H9 (cell line): Measurements from ENCODE around the gene SMLR1. TPM values are rescaled to one million over a fixed set of nuclear protein-coding genes. Genes with fewer than 3 reads are reported as not detected.

Experiments used
- DNase-seq: peaks from one replicate; pipeline ENCODE4 v3.0.0-alpha.2; 2017
- H2AFZ ChIP-seq: one replicate; pipeline ENCODE4 v1.6.1; 2013; ENCODE audit warnings: mild to moderate bottlenecking, low read length, control low read depth, moderate library complexity
- H2AK5ac ChIP-seq: 2 replicates; pipeline ENCODE4 v1.6.1; 2013; ENCODE audit warnings: low read length, control low read depth, mixed read lengths; ENCODE audit not compliant: insufficient read length
- H2BK120ac ChIP-seq: one replicate; pipeline ENCODE4 v1.6.1; 2013; ENCODE audit warnings: low read depth, mild to moderate bottlenecking, low read length, control low read depth, inconsistent platforms; ENCODE audit not compliant: poor library complexity, severe bottlenecking
- H2BK12ac ChIP-seq: 2 replicates; pipeline ENCODE4 v1.6.1; 2013; ENCODE audit warnings: low read length, control low read depth, mixed read lengths, low read depth; ENCODE audit not compliant: insufficient read length
- H2BK15ac ChIP-seq: 2 replicates; pipeline ENCODE4 v1.6.1; 2013; ENCODE audit warnings: low read depth, low read length, control low read depth
- H2BK20ac ChIP-seq: one replicate; pipeline ENCODE4 v1.6.1; 2013; ENCODE audit warnings: low read depth, mild to moderate bottlenecking, low read length, control low read depth, inconsistent platforms; ENCODE audit not compliant: poor library complexity, severe bottlenecking
- H2BK5ac ChIP-seq: 2 replicates; pipeline ENCODE4 v1.6.1; 2013; ENCODE audit warnings: low read length, control low read depth, mixed read lengths; ENCODE audit not compliant: insufficient read length
- H3K14ac ChIP-seq: 2 replicates; pipeline ENCODE4 v1.6.1; 2013; ENCODE audit warnings: low read length, control low read depth; ENCODE audit not compliant: insufficient read depth
- H3K18ac ChIP-seq: 2 replicates; pipeline ENCODE4 v1.6.1; 2013; ENCODE audit warnings: low read depth, mild to moderate bottlenecking, mixed read lengths, low read length, control low read depth; ENCODE audit not compliant: insufficient read length
- H3K23ac ChIP-seq: 2 replicates; pipeline ENCODE4 v1.6.1; 2013; ENCODE audit warnings: low read length, control low read depth, mixed read lengths, low read depth; ENCODE audit not compliant: insufficient read length
- H3K23me2 ChIP-seq: 2 replicates; pipeline ENCODE4 v1.6.1; 2013; ENCODE audit warnings: low read depth, mild to moderate bottlenecking, mixed read lengths, low read length, control low read depth; ENCODE audit not compliant: insufficient read length, poor library complexity, severe bottlenecking
- H3K27ac ChIP-seq: 2 replicates; pipeline ENCODE4 v1.5.1; 2013; ENCODE audit warnings: low read length, control low read depth, mixed read lengths, low read depth; ENCODE audit not compliant: insufficient read length
- H3K27me3 ChIP-seq: 2 replicates; pipeline ENCODE4 v1.6.1; 2013; ENCODE audit warnings: low read length, control low read depth, inconsistent platforms; ENCODE audit not compliant: insufficient read depth
- H3K4ac ChIP-seq: 2 replicates; pipeline ENCODE4 v1.6.1; 2013; ENCODE audit warnings: low read depth, mild to moderate bottlenecking, control low read depth, inconsistent platforms, low read length, moderate library complexity
- H3K4me1 ChIP-seq: 2 replicates; pipeline ENCODE4 v1.6.1; 2013; ENCODE audit warnings: low read length, control low read depth, inconsistent platforms; ENCODE audit not compliant: insufficient read depth
- H3K4me2 ChIP-seq: 2 replicates; pipeline ENCODE4 v1.6.1; 2013; ENCODE audit warnings: low read length, control low read depth, mixed read lengths; ENCODE audit not compliant: insufficient read length, insufficient read depth
- H3K56ac ChIP-seq: 2 replicates; pipeline ENCODE4 v1.6.1; 2013; ENCODE audit warnings: low read depth, mild to moderate bottlenecking, mixed read lengths, low read length, control low read depth; ENCODE audit not compliant: insufficient read length
- H3K79me1 ChIP-seq: 2 replicates; pipeline ENCODE4 v1.6.1; 2013; ENCODE audit warnings: low read depth, mild to moderate bottlenecking, moderate library complexity, low read length, control low read depth, inconsistent platforms; ENCODE audit not compliant: insufficient read depth, poor library complexity, severe bottlenecking
- H3K79me2 ChIP-seq: 2 replicates; pipeline ENCODE4 v1.6.1; 2013; ENCODE audit warnings: low read length, control low read depth, inconsistent platforms; ENCODE audit not compliant: insufficient read depth
- H3K9ac ChIP-seq: 2 replicates; pipeline ENCODE4 v1.6.1; 2013; ENCODE audit warnings: low read length, control low read depth, mixed read lengths; ENCODE audit not compliant: insufficient read length; ENCODE audit errors: extremely low read depth
- H3K9me3 ChIP-seq: one replicate; pipeline ENCODE4 v1.6.1; 2013; ENCODE audit warnings: low read depth, low read length, inconsistent platforms; ENCODE audit not compliant: control insufficient read depth
- H3T11ph ChIP-seq: one replicate; pipeline ENCODE4 v1.6.1; 2013; ENCODE audit warnings: mild to moderate bottlenecking, low read length, control low read depth, inconsistent platforms
- H4K20me1 ChIP-seq: one replicate; pipeline ENCODE4 v1.6.1; 2013; ENCODE audit not compliant: control insufficient read depth, insufficient read length, insufficient read depth
- H4K5ac ChIP-seq: 2 replicates; pipeline ENCODE4 v1.6.1; 2013; ENCODE audit warnings: low read depth, mild to moderate bottlenecking, mixed read lengths, low read length, control low read depth; ENCODE audit not compliant: insufficient read length
- H4K8ac ChIP-seq: replicated peaks from 2 replicates; pipeline ENCODE4 v1.6.1; 2013; ENCODE audit warnings: low read length, control low read depth, mixed read lengths, low read depth; ENCODE audit not compliant: insufficient read length
- H4K91ac ChIP-seq: 2 replicates; pipeline ENCODE4 v1.6.1; 2013; ENCODE audit warnings: low read depth, mild to moderate bottlenecking, moderate library complexity, mixed read lengths, low read length, control low read depth; ENCODE audit not compliant: insufficient read length
- H3K27ac Mint-ChIP-seq, 3 experiments: 2 replicates in 2 of 3; 3 replicates in 1 of 3; pipeline ENCODE4 v1.8.0; 2020 to 2021; ENCODE audit warnings: mixed read lengths in 3 of 3, mild to moderate bottlenecking in 1 of 3, moderate library complexity in 1 of 3
- H3K27me3 Mint-ChIP-seq: 2 replicates; pipeline ENCODE4 v1.8.0; 2021; ENCODE audit warnings: low read depth, mild to moderate bottlenecking, moderate library complexity, mixed read lengths
- H3K36me3 Mint-ChIP-seq, 3 experiments: 2 replicates in 2 of 3; 3 replicates in 1 of 3; pipeline ENCODE4 v1.8.0; 2020 to 2021; ENCODE audit warnings: low read depth in 3 of 3, mixed read lengths in 3 of 3; ENCODE audit not compliant: insufficient read depth in 1 of 3
- H3K4me1 Mint-ChIP-seq, 2 experiments: 2 replicates each; pipeline ENCODE4 v1.8.0; 2020; ENCODE audit warnings: mixed read lengths in 2 of 2
- H3K4me3 Mint-ChIP-seq, 2 experiments: 2 replicates in 1 of 2; 3 replicates in 1 of 2; pipeline ENCODE4 v1.8.0; 2020 to 2021; ENCODE audit warnings: mild to moderate bottlenecking in 2 of 2, mixed read lengths in 2 of 2, moderate library complexity in 1 of 2
- H3K9me3 Mint-ChIP-seq, 2 experiments: 2 replicates in 1 of 2; 3 replicates in 1 of 2; pipeline ENCODE4 v1.8.0; 2020; ENCODE audit warnings: mild to moderate bottlenecking in 2 of 2, mixed read lengths in 2 of 2, moderate library complexity in 1 of 2
- CTCF ChIP-seq: fragments of 200-600 bp; sonication (generic); conservative IDR thresholded peaks from 3 replicates; pipeline ENCODE4 v1.8.0; 2021; ENCODE audit warnings: antibody characterized with exemption, mild to moderate bottlenecking
- WGBS: extraction: QIAGEN DNeasy Blood & Tissue Kit; methylation state at CpG from one replicate; pipeline ENCODE4 v1.1.7; 2013; ENCODE audit warnings: missing lambda C conversion rate, low lambda C conversion rate, mixed read lengths; ENCODE audit not compliant: insufficient read length; ENCODE audit errors: extremely low coverage; 5-methylcytosine and 5-hydroxymethylcytosine counted together
- total RNA-seq: library from RNA; stranded (reverse); gene quantifications from 2 replicates; pipeline ENCODE4 v1.2.1, GENCODE V29; 2021

The SMLR1 gene
- total RNA-seq, 1 experiment from 2014 or later = not detected

- H2BK20ac ChIP-seq = no peak overlapping the region
- H3K79me2 ChIP-seq = no peaks in the 10 kb centered on the region
- H2AFZ ChIP-seq = no peak overlapping the region
- H3K79me1 ChIP-seq = no peaks in the 10 kb centered on the region
- H3K56ac ChIP-seq = no peak overlapping the region
- H3K27me3 Mint-ChIP-seq = no peaks in the 10 kb centered on the region
- no peak overlapping the region for H3K27ac Mint-ChIP-seq
- H3K18ac ChIP-seq = no peak overlapping the region
- no peak overlapping the region for H3K4me3 Mint-ChIP-seq
- peaks cover 0 to 2% of the 10 kb centered on the region in 2 experiments; a peak in 2 of 5 replicates for H3K9me3 Mint-ChIP-seq
- no peak overlapping the region for H3K14ac ChIP-seq
- H3K23me2 ChIP-seq = no peaks in the 10 kb centered on the region
- no peak overlapping the region for H3K9ac ChIP-seq
- no peak overlapping the region for H3T11ph ChIP-seq
- H3K27me3 ChIP-seq = no peaks in the 10 kb centered on the region
- no peak overlapping the region for H2BK12ac ChIP-seq
- H2BK120ac ChIP-seq = no peak overlapping the region
- H4K91ac ChIP-seq = no peak overlapping the region
- no peak overlapping the region for H3K23ac ChIP-seq
- no peak overlapping the region for H4K5ac ChIP-seq
- no CpG with 5 or more reads among the region's 2 CpGs for WGBS
- no peak for DNase-seq
- no peak overlapping the region for H3K27ac ChIP-seq
- no peaks in the 10 kb centered on the region for H3K4me1 ChIP-seq
- no peak overlapping the region for H2AK5ac ChIP-seq
- H3K4ac ChIP-seq = no peak overlapping the region
- no peak for TF ChIP-seq CTCF
- H4K8ac ChIP-seq = no peak overlapping the region
- H2BK15ac ChIP-seq = no peak overlapping the region
- H3K4me2 ChIP-seq = no peak overlapping the region
- no peak overlapping the region for H2BK5ac ChIP-seq
- H3K4me1 Mint-ChIP-seq = no peaks in the 10 kb centered on the region
- no peaks in the 10 kb centered on the region for H3K36me3 Mint-ChIP-seq
- H4K20me1 ChIP-seq = no peaks in the 10 kb centered on the region
- no peaks in the 10 kb centered on the region for H3K9me3 ChIP-seq
Observed at GRCh38 chr6:130783416-130784107, 43.6 kb upstream of the SMLR1 start.
